Left renal cortex interstitium (tissue), 4 donors: ENCODE data around the gene TRAPPC8. TPM values are rescaled to one million over a fixed set of nuclear protein-coding genes. Genes with fewer than 3 reads are reported as not detected.
"Not testable (repeated sequence)": the region's sequence is repeated elsewhere in the genome, so short reads cannot be mapped to it uniquely, and the experiment has no call there.

ENCODE experiments used
- DNase-seq, 4 donors: peaks; one replicate each; pipeline ENCODE4 v3.0.0-alpha.2; 2013; ENCODE audit warnings: low read depth in 4 of 4, low spot score in 2 of 4, missing footprints in 1 of 4
- polyA plus RNA-seq, 4 donors: library from polyadenylated mRNA; unstranded; fragments of 120-200 nt; gene quantifications; one replicate each; pipeline ENCODE4 v1.2.1, GENCODE V29; 2013; ENCODE audit not compliant: insufficient read length in 4 of 4

The TRAPPC8 gene
- polyA plus RNA-seq, 4 donors, result 46.6 to 64.1 (median 59.3) TPM

GRCh38 chr18:31875301-31875700 lies 67.6 kb downstream of the TRAPPC8 start:
- DNase-seq, result no peak

GRCh38 chr18:31863103-31863502 lies 79.8 kb downstream of the TRAPPC8 start:
- DNase-seq, result no peak

- no peak for DNase-seq
Observed at GRCh38 chr18:31860488-31860887, 82.4 kb downstream of the TRAPPC8 start.

DNA sequence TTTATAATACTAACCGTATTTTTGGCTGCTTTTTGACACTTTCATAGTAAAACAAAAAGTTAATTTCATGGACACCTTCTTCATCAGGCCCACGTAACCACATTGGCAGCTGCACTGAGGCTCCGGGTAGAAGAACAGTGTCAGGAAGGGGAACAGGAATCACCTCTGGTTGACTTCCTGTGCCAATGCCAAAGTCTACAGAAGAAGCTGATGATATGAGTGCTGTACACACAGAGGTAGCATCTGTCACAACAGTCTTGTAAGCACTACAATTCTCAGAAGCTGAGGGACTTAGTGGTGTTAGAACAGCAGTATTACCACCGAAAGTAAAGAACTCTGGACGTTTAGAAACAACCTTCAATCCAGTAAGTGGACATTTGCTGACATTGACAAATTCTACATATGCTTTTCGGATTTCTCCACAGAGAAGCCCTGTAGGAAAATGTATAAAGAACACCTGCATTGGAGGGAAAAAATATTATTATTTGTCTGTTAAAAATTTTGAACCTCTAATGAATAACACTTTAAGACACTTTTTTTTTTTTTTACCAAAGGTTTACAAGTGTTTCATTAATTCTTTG lies 85.3 kb downstream of the TRAPPC8 start:
- no peak for DNase-seq

DNA sequence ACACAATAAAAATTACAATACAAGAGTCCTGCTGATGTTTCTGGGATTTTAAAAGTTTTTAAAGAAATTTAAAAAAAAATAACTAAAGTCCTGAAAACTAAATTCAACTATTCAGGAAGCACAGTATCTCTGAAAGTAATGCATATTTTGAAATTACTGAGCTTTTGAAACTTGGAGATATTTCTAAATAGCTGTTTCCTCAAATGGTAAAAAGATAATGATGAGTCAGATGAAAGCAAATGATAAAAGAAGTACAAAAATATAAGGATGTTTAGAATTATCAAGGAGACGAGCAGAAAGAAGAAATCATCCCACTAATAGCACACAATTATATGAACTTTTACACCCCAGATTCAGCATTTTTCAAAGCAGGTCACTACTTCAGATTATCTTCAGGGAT lies 92.1 kb downstream of the TRAPPC8 start:
- DNase-seq, result no peak

DNA sequence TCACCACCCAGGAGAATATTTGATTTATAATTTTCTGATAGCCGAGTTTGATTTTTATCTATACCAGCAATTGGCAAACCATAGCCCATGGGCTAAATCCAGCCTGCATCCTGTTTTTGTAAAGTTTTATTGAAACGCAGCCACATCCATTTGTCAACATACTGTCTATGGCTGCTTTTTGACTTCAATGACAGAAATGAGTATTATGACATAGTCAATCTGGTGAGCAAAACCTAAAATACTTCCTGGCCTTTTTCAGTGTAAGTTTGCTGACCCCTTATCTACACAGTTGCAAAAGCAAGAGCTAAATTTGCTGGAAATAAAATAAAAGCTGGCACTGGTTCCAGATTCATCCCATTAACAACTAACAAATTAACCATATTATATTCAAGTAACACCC lies 102.4 kb downstream of the TRAPPC8 start:
- no peak for DNase-seq

- DNase-seq, result no peak
Observed at GRCh38 chr18:31837879-31838278, 105.0 kb downstream of the TRAPPC8 start.

GRCh38 chr18:31835528-31836133 lies 107.3 kb downstream of the TRAPPC8 start:
- DNase-seq, result no peak

- DNase-seq, result no peak
Observed at GRCh38 chr18:31831903-31832302, 111.0 kb downstream of the TRAPPC8 start.

DNA sequence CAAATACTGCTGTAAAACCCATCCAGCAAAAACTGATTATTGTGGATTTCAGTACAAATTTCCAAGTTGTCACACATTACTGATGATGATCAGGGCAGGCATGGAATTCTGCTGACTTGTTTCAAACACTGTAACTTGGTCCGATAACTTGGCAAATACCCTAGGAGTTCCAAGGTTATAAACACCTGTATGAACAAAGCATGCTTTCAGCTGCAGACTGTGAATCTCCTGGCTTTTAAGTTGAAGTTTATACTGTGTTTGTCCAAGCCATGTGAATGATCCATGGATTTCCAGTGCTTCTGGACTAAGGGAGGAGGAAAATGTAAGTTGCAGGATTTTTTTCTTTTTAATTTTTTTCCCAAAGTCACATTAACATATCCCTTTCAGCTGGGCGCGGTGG lies 112.2 kb downstream of the TRAPPC8 start:
- no peak for DNase-seq

- DNase-seq, result no peak
Observed at GRCh38 chr18:31828613-31829012, 114.3 kb downstream of the TRAPPC8 start.

DNA sequence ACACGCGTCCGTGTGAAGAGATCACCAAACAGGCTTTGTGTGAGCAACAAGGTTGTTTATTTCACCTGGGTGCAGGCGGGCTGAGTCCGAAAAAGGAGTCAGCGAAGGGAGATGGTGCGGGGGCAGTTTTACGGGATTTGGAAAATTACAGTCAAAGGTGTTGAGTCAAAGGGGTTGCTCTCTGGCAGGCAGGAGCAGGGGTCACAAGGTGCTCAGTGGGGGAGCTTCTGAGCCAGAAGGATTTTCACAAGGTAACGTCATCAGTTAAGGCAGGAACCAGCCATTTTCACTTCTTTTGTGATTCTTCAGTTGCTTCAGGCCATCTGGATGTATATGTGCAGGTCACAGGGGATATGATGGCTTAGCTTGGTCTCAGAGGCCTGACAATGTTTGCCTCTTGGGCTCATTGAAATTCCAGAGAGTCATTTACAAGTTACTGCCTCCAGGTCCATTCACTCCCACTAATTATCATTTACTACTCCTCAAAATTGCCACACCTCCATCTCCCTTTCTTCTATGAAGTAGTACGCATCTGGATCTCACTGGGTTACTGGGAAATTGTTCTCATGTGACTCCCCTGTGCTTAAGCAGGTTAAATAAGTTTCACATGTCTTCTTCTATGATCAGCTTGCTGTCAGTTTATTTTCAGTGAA lies 116.1 kb downstream of the TRAPPC8 start:
- not testable (repeated sequence) for DNase-seq

DNA sequence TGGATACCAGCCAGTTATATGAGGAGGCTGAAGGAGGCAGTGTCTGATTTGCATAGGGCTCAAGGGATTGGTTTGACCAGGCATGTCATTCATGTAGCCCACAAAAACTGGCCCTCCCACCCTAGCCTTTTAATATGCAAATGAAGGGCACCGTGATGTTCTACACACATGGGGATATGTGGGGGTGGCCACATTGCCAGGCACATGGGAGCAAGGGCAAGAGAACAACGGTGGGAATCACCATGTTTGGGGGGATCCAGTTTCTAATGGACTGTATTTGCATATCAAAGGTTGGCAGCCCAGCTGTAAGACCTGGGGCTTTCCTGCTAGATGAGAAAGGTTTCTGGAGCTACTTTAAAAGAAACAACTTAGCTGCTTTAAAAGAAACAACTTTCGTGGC lies 117.2 kb downstream of the TRAPPC8 start:
- no peak for DNase-seq

DNA sequence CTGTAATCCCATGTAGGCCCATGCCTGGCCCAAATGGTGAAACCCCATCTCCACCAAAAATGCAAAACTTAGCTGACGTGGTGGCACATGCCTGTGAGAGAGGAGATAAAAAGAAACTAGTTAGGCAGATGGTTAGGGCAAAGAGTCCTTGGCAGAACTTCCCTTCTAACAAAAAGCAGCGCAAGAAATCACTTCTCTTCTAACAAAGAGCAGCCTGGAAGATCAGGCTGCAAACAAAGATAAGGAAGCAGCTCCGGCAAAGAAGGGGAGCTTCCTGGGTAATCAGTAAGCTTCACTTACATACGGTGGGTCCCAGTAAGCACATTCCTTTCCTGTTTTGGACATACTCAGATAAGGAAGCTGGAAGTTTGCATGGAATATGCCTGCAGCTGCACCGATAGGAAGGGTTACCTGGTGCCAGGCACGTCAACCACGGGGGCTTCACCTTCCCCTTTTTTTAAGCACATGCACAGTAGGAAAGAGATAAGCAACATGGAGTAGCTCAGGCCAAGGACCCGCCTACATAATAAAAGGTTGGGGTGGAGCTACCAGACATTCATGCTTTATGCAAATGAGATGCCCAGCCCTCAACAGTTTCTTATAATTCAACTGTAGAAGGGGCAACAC lies 121.3 kb downstream of the TRAPPC8 start:
- DNase-seq, result no peak

DNA sequence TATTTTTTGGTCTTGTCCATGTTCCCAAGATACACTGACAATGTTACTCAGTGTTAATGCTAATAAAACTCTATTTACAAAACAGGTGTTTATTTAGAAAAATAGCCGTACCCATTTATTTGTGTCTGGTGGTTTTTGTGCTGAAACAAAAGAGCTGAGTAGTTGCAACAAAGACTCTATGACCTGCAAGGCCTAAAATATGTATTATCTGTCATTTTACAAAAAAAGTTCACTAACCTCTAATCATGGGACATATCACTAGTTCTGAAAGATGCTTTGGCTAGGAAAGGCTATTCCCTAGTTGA lies 123.1 kb downstream of the TRAPPC8 start:
- DNase-seq, result no peak

- DNase-seq, result peak in 3 of 4 donors; percentile 9 to 43 (median 21)
Observed at GRCh38 chr18:31819106-31819924, 123.6 kb downstream of the TRAPPC8 start.

DNA sequence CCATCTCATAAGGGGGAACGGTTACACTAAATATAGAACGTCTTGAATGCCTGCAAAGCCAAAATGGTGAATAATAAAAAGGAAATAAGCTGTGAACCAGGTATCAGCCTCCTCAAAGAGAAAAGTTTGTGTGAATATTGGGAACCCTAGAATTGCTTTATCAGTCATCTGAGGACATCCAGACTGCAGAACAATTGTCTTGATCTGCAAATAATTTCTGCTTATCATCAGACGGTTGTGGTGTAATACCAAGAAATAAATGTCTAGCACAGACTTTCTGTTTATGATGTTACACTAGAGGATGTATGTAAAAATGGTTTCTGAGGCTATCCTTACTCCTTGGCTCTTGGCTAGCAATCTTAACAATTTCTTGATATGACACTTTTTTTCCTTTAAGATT lies 128.8 kb downstream of the TRAPPC8 start:
- no peak for DNase-seq

DNA sequence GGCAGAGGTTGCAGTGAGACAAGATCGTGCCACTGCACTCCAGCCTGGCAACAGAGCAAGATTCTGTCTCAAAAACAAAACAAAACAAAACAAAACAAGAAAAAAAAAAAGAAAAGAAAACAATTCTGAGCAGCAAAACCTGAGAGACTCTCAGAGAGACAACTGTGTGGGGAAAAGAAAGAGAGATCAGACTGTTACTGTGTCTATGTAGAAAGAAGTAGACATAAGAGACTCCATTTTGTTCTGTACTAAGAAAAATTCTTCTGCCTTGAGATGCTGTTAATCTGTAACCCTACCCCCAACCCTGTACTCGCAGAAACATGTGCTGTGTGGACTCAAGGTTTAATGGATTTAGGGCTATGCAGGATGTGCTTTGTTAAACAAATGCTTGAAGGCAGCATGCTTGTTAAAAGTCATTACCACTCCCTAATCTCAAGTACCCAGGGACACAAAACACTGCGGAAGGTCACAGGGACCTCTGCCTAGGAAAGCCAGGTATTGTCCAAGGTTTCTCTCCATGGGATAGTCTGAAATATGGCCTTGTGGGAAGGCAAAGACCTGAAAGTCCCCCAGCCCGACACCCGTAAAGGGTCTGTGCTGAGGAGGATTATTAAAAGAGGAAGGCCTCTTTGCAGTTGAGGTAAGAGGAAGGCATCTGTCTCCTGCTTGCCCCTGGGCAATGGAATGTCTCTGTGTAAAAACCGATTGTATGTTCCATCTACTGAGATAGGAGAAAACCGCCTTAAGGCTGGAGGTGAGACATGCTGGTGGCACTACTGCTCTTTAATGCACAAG lies 132.4 kb downstream of the TRAPPC8 start:
- DNase-seq, result not testable (repeated sequence)

DNA sequence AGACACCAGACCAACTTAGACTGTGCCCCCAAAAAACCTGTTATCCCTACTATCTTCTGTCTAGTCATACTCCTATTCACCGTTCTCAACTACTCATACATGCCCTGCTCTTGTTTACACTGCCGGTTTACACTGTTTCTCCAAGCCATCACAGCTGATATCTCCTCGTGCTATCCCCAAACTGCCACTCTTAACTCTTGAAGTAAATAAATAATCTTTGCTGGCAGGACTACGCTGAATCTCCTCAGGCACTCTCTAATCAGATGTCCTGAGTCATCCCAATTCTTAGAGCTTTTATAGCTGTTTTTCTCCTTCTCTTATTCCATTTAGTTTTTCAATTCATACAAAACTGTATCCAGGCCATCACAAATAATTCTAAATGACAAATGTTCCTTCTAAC lies 133.9 kb downstream of the TRAPPC8 start:
- DNase-seq, result not testable (repeated sequence)

- no peak for DNase-seq
Observed at GRCh38 chr18:31801078-31801477, 141.8 kb downstream of the TRAPPC8 start.
